GM21576 (cell line): Measurements from ENCODE around the gene TMEM86B.

Experiments
- ATAC-seq: cut with Tn5 transposase; IDR thresholded peaks from one replicate; pipeline ENCODE4 v1.9.1; 2021; ENCODE audit warnings: mild to moderate bottlenecking, moderate library complexity; ENCODE audit not compliant: unreplicated experiment

The TMEM86B gene

GRCh38 chr19:55257461-55258420, 29.2 kb upstream of the TMEM86B start:
- no peak for ATAC-seq

GRCh38 chr19:55256562-55257460, 28.2 kb upstream of the TMEM86B start:
- ATAC-seq: no peak

- ATAC-seq: no peak
Observed at GRCh38 chr19:55255618-55256423, 27.3 kb upstream of the TMEM86B start.

DNA sequence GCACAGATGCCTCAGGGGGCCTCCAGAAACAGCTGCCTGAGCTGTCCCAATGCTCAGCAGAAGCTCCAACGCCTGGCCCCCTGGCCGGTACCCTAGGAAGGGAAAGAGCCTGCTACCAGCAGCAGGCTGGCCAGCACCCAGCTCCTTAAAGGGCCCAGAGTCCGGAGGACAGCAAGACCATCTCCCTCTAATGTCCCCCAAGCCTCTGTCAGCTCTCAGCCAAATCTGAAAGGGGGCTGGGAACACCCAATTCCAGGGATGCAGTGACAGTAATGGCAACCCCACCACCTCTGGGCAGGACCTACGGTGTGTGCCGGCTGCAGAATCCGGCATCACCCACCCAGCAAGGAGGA, 26.0 kb upstream of the TMEM86B start:
- no peak for ATAC-seq

- peak; percentile 42 for ATAC-seq
Observed at GRCh38 chr19:55253842-55254624, 25.5 kb upstream of the TMEM86B start.

DNA sequence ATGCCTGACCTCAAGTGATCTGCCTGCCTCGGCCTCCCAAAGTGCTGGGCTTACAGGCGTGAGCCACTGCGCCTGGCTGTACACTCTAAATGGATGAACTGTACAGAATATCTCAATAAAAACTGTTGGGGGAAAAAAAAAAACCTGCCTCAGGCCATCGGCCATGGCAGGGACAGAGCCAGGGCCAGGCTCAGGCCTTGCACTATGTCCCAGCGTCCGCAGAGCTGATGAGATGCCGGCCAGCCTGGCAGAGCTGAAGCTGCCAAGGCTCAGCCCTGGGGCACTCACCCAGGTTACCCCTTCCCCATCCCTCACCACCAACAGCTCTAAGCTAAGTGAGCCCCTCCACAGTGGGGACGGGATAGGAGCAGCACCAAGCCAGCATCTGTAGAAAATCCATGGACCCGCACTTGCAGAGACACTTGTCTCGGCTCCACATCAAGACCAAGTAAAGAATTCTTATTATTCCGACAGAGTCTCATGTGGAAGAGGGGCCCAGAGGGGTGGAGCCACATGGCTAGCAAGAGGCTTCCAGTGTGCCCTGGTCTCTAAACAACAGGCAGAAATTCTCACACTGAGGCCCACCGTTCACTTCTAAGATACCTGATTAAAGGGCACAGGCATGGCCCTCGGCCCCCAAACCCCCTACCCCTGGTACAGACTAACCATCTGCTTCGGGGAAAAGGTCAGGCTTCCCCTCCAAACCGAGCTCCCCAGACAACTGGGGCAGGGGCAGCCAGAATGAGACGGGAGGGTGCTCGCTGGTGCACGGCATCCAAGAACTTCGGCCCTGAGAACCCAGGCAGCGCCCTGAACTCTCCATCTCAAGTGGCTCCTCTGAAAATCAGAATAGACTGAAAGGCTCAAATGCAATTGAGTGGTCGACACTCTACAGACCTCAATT, 24.4 kb upstream of the TMEM86B start:
- ATAC-seq: no peak

DNA sequence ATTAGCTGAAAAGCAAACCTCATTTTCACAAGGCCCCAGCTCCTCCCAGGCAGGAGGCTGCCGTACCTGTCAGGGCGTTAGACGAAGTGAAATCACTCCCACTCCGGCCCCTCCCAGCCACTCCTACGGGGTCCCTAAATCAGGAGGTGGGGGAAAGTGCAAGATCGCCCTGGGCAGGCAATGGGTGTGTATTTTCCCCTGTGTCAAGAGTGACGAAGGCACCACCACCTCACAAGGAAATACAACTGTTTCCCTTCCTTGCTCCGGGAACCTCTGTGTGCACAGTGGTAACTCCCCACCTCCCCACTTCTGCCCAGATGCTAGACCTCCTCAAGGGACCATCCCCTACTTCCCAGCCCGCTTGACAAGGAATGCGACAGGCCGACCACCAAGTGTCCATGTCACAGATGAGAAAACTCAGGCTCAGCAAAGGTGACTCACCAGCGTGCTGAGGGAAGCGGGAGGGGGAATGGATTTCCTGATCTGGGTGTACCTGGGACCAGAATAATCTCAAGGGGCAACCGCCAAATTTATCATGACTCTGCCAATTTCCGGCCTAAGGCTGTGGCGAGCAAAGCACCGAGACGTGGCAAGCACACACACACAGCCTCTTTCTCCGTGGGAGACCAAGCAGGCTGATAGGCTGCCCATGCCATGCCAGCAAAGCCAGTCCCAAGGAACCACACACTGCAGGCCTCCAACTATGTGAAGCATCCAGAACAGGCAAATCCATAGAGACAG, 22.9 kb upstream of the TMEM86B start:
- no peak for ATAC-seq

- no peak for ATAC-seq
Observed at GRCh38 chr19:55250262-55251036, 21.9 kb upstream of the TMEM86B start.

- ATAC-seq: no peak
Observed at GRCh38 chr19:55249841-55250240, 21.3 kb upstream of the TMEM86B start.

- no peak for ATAC-seq
Observed at GRCh38 chr19:55248704-55249103, 20.1 kb upstream of the TMEM86B start.

GRCh38 chr19:55248166-55248675, 19.7 kb upstream of the TMEM86B start:
- no peak for ATAC-seq

DNA sequence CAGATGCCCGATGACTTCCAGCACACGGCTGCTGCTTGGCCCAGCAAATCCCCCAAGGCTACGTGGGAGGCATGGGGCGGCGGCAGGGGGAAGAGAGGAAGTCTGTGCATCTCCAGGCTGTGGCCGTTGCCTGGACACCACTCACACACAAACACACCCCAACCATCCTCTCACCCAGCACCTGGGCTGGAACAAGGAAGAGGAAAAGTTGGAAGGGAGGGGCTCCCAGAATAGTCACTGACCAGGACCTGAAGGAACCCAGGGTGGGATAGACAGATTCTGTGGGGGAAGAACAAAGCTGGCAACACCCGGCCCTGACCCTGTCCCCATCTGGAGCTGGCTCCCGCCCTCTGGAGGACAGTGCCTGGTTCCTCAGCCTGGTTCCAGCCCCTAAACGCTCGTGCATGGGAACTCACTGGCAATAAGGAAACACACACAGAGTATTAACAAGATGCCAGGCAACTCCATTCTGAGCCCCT, 19.1 kb upstream of the TMEM86B start:
- no peak for ATAC-seq

DNA sequence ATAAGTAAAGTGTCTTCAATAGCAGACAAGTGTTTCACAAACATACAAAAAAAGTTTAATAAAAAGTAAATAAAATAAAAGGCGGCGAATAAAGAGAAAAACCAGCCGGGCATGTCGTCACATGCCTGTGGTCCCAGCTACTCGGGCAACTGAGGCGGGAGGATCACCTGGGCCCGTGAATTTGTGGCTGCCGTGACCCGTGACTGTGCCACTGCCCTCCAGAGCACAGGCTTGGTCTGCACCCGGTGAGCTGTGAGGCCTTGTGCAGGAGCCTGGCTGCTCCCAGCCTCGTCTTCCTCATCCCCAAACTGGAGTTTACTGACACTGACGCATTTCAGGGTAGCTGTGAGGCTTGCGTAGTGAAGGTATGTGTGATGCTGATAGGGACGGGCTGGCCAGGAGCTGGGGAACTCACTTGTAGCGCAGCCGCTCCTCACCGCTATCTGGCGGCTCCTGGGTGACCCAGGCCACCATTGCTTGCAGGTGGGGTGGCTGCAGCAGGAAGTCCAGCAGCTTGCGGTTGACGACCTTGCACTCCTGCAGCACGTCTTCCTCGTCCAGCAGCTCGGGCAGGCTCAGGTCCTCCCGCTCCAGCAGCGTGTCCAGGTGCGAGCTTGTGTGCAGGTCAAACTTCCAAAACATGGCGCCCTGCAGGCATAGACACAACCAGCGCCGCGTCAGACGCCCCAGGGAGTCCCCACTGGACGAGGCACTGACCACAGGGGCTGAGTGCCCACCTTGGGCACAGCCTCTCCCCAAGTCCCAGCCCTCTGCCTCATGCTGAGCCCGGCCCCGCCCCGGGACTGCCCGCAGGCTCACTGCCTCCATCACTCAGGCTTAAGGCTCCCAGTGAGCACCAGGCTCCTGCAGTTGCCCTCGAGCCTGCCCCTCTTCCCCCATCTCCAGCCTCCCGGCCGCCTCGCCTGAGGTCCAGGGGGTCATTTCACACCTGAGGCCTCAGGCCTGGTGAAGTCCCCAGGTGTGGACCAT, 18.2 kb upstream of the TMEM86B start:
- ATAC-seq: no peak

DNA sequence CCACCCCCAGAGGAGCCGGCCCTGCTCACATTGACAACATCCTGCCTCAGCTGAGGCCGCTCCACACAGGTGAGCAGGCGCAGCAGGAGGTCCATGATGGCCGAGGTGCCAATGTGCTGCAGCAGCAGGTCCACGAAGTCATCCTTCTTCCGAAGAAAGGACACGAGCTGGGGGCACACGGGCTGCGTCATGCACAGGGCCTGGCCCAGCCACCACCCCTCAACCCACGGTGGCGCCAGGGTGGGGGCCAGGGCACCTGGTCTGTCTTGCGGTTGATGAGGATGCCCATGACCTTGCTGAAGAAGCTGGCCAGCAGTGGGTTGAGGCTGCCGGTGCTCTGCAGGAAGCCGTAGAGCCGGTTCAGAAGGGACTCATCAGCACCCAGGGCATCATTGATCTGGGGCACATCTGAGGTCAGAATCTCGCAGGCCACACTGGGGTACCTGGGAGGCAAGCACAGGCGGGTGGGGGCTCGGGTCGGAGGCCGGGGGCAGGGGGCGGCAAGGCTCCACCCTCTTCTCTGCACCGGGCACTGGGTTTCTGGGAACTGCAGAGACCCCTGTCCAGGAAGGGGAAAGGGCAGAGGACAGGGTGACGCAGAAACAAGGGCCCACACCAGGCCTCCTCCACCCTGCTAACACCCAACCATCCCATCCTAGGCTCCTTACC, 16.8 kb upstream of the TMEM86B start:
- no peak for ATAC-seq

GRCh38 chr19:55244004-55244680, 15.6 kb upstream of the TMEM86B start:
- ATAC-seq: no peak
